HTERT RPE-1 (cell line): ENCODE data around the gene STAB1.

Experiments
- in situ Hi-C: fragments of 300-500 bp; cut with MboI; formaldehyde crosslinking; loops from 4 replicates; pipeline ENCODE4 v1.14.3; 2020; ENCODE audit warnings: low sequenced_read_pairs

STAB1 gene

GRCh38 chr3:52458770-52459545, 36.2 kb upstream of the STAB1 start:
- in situ Hi-C loops: no loop called here

- in situ Hi-C loops: no loop called here
Measured at GRCh38 chr3:52461874-52462273, 33.3 kb upstream of the STAB1 start.

- in situ Hi-C loops: no loop called here
Measured at GRCh38 chr3:52463416-52463815, 31.7 kb upstream of the STAB1 start.

- in situ Hi-C loops: no loop called here
Measured at GRCh38 chr3:52468336-52468735, 26.8 kb upstream of the STAB1 start.

GRCh38 chr3:52469001-52469400, 26.1 kb upstream of the STAB1 start:
- in situ Hi-C loops: no loop called here

- in situ Hi-C loops: no loop called here
Measured at GRCh38 chr3:52470920-52471319, 24.2 kb upstream of the STAB1 start.

- in situ Hi-C loops: no loop called here
Measured at GRCh38 chr3:52471371-52472238, 23.5 kb upstream of the STAB1 start.

- in situ Hi-C loops: no loop called here
Measured at GRCh38 chr3:52472239-52473000, 22.7 kb upstream of the STAB1 start.

GRCh38 chr3:52473026-52473425, 22.1 kb upstream of the STAB1 start:
- in situ Hi-C loops: no loop called here

GRCh38 chr3:52477076-52477795, 17.9 kb upstream of the STAB1 start:
- in situ Hi-C loops: no loop called here

- in situ Hi-C loops: no loop called here
Measured at GRCh38 chr3:52477796-52478095, 17.4 kb upstream of the STAB1 start.

GRCh38 chr3:52479037-52479876, 15.9 kb upstream of the STAB1 start:
- in situ Hi-C loops: no loop called here

- in situ Hi-C loops: no loop called here
Measured at GRCh38 chr3:52479877-52480575, 15.1 kb upstream of the STAB1 start.

GRCh38 chr3:52480768-52481715, 14.1 kb upstream of the STAB1 start:
- in situ Hi-C loops: no loop called here

GRCh38 chr3:52481819-52482521, 13.2 kb upstream of the STAB1 start:
- in situ Hi-C loops: no loop called here

GRCh38 chr3:52483081-52483480, 12.1 kb upstream of the STAB1 start:
- in situ Hi-C loops: no loop called here

GRCh38 chr3:52483577-52484381, 11.4 kb upstream of the STAB1 start:
- in situ Hi-C loops: no loop called here
